Measurements from ENCODE around the gene SPRING1.

Gene SPRING1

GRCh38 chr12:116717466-116718437 lies 20.1 kb downstream of the SPRING1 start:
- Histone ChIP-seq H3K36me3 (peaks cover 66 to 84% (median 72%) of the 10 kb centered on the region in 11 experiments), H3K27ac (peak overlapping the region in 1 of 11 experiments; percentile 2; a peak in 1 of 22 replicates), H3K9me3 (replicated peaks in 1 of 11) (no peaks in the 10 kb centered on the region), H4K20me1 (peaks cover 10 to 64% (median 31%) of the 10 kb centered on the region in 11 experiments; a peak in 18 of 22 replicates), H3K4me3 (no peak overlapping the region), H3K4me1 (peaks cover 20 to 58% (median 53%) of the 10 kb centered on the region in 10 experiments), H3K27me3 (no peaks in the 10 kb centered on the region), H3K4me2 (peak overlapping the region; percentile 46 to 72 (median 64)), H3K9ac (no peak overlapping the region)
- TF ChIP-seq Cebpa-rat (IDR thresholded peaks at IDR 0.05): no peak

GRCh38 chr12:116714175-116714574 lies 23.7 kb downstream of the SPRING1 start:
- peak overlapping the region in 9 of 11 experiments; percentile 41 to 79 (median 72); a peak in 18 of 22 replicates for H3K4me2 ChIP-seq
- TF ChIP-seq Cebpa-rat (IDR thresholded peaks at IDR 0.05): peak in 6 of 11 experiments; percentile 30 to 63 (median 50); a peak in 5 of 22 replicates
- peak overlapping the region in 1 of 11 experiments; percentile 36; a peak in 1 of 22 replicates for H3K9ac ChIP-seq
- H3K4me1 ChIP-seq: peaks cover 35 to 71% (median 62%) of the 10 kb centered on the region in 10 experiments
- H3K9me3 ChIP-seq (replicated peaks in 1 of 11): no peaks in the 10 kb centered on the region
- peaks cover 4 to 36% (median 17%) of the 10 kb centered on the region in 11 experiments; a peak in 15 of 22 replicates for H4K20me1 ChIP-seq
- H3K4me3 ChIP-seq: no peak overlapping the region
- peaks cover 33 to 61% (median 41%) of the 10 kb centered on the region in 11 experiments for H3K36me3 ChIP-seq
- peak overlapping the region in 1 of 11 experiments; percentile 35; a peak in 2 of 22 replicates for H3K27ac ChIP-seq
- H3K27me3 ChIP-seq: peaks cover 16 to 23% (median 20%) of the 10 kb centered on the region in 11 experiments

DNA sequence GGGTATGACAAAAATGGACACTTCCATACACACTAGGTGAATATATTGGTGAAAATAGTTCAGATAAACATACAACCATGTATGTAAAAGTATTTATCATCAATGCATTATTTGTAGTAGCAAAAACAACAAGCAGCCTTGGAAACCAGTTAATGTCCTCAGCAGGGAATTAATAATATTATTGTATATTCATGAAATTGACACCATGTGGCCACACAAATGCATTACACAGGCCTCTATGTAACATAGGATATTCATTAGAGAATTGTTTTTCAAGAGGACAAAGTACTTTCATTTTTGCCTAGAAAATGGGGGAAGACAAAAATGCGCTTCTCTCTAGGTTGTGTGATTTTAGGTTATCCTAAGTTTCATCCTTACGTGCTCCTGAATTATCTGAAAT lies 24.3 kb downstream of the SPRING1 start:
- H3K27me3 ChIP-seq: peaks cover 19 to 27% (median 23%) of the 10 kb centered on the region in 11 experiments

DNA sequence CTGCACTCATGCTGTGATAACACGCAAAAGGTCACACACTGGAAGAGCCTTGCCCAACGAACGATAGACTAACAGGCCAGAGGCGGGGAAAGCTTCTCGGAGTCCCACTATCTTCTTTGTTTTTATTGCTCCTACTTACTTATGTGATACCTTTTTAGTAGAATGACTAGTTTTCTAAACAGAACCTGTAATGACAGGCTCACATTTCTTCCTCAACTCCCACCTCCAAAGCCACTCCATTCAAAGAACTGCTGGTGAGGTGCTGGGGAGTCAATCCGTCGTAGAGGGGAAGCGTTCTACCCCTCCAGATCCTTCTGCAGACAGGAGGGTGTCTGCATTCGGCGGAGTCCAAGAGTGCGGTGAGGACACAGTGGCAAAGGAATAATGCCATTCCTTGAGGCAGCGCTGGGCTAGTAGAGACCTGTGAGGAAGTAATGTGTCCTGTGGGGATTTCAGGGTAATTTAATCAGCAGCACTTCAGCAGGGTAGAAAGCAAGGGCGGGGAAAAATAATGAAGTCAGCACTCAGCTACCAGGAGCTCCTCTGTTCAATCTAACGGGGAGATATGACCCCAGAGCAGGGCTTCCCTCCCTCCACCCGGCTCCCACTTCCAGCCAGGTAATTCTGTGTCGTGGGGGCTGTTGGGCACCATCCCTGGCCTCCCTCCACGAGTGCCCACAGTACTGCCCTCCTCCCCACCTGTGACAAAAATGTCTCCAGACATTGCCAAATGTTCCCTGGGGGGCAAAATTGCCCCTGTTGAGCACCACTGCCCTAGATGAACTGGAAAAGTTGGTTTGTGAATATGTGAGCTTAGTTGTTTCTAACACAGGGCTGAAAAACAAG lies 25.2 kb downstream of the SPRING1 start:
- H3K4me3 ChIP-seq: no peak overlapping the region
- peak overlapping the region in 7 of 11 experiments; percentile 22 to 79 (median 41); a peak in 11 of 22 replicates for H3K4me2 ChIP-seq
- no peak overlapping the region for H3K27ac ChIP-seq
- H3K9ac ChIP-seq: no peak overlapping the region; a peak in 1 of 22 replicates
- peaks cover 28 to 70% (median 61%) of the 10 kb centered on the region in 10 experiments for H3K4me1 ChIP-seq
- peaks cover 19 to 28% (median 23%) of the 10 kb centered on the region in 11 experiments for H3K27me3 ChIP-seq
- H3K36me3 ChIP-seq: peaks cover 28 to 54% (median 36%) of the 10 kb centered on the region in 11 experiments
- no peaks in the 10 kb centered on the region for H3K9me3 ChIP-seq (replicated peaks in 1 of 11)
- no peak for TF ChIP-seq Cebpa-rat (IDR thresholded peaks at IDR 0.05)
- peaks cover 0 to 21% (median 8%) of the 10 kb centered on the region in 11 experiments; a peak in 11 of 22 replicates for H4K20me1 ChIP-seq

More for the DNA sequence above, 24.3 kb downstream of the SPRING1 start:
- Histone ChIP-seq H4K20me1 (peaks cover 0 to 30% (median 11%) of the 10 kb centered on the region in 11 experiments; a peak in 14 of 22 replicates), H3K27ac (no peak overlapping the region), H3K4me3 (no peak overlapping the region), H3K36me3 (peaks cover 33 to 58% (median 41%) of the 10 kb centered on the region in 11 experiments), H3K9me3 (replicated peaks in 1 of 11) (no peaks in the 10 kb centered on the region), H3K4me2 (peak overlapping the region in 5 of 11 experiments; percentile 43 to 79 (median 72); a peak in 10 of 22 replicates), H3K4me1 (peaks cover 35 to 70% (median 62%) of the 10 kb centered on the region in 10 experiments), H3K9ac (no peak overlapping the region)
- TF ChIP-seq Cebpa-rat (IDR thresholded peaks at IDR 0.05): no peak

DNA sequence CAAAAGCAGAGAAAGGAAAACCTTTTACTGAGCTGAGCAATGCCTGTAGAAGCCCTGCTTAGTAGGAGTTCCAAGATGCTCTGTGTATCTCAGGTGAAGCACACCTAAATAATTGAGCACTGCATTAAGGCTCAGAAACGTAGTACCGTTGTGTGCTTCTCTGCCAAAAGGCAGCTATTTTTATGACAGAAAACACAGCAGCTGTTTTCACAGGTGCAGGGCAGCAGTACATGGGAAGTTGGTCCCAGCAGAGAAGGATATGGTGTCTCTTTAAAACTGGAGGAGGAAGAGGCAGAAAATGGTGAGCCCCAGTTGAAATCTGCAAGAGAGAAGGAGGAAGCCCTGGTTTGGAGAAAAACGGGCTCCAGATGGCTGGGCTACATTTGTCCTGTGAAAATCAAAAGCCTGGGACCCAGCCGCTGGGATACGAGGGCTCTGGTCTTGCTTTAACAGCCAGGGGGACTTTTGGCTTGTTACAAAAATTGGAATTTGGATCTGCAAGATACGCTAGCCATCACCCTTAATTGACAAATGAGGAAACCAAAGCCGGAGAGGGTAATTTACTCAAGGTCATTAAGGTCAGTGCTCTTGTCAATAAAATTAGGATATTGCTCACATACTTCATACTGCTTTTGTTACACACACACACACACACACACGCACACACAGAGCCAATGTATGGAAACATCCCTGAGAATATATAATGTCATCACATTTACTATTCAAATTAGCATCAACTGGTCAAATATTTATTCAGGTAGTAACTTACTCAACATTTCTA lies 27.3 kb downstream of the SPRING1 start:
- Histone ChIP-seq H3K36me3 (peaks cover 7 to 33% (median 14%) of the 10 kb centered on the region in 11 experiments; a peak in 21 of 22 replicates), H4K20me1 (peaks cover 0 to 17% (median 2%) of the 10 kb centered on the region in 11 experiments; a peak in 5 of 22 replicates), H3K4me1 (peaks cover 25 to 73% (median 62%) of the 10 kb centered on the region in 10 experiments), H3K27ac (no peak overlapping the region), H3K27me3 (peaks cover 19 to 28% (median 23%) of the 10 kb centered on the region in 11 experiments), H3K4me3 (no peak overlapping the region), H3K4me2 (peak overlapping the region; percentile 0 to 70 (median 43); a peak in 17 of 22 replicates), H3K9me3 (replicated peaks in 1 of 11) (no peaks in the 10 kb centered on the region), H3K9ac (peak overlapping the region in 2 of 11 experiments; percentile 3 to 21; a peak in 2 of 22 replicates)
- no peak for TF ChIP-seq Cebpa-rat (IDR thresholded peaks at IDR 0.05)

- peaks cover 25 to 65% (median 60%) of the 10 kb centered on the region in 10 experiments for H3K4me1 ChIP-seq
- peaks cover 19 to 28% (median 23%) of the 10 kb centered on the region in 11 experiments for H3K27me3 ChIP-seq
- H3K27ac ChIP-seq: no peak overlapping the region
- peaks cover 0 to 25% (median 6%) of the 10 kb centered on the region in 11 experiments; a peak in 11 of 22 replicates for H3K36me3 ChIP-seq
- H3K4me2 ChIP-seq: peak overlapping the region in 8 of 11 experiments; percentile 40 to 84 (median 58); a peak in 8 of 22 replicates
- peaks cover 0 to 9% (median 0%) of the 10 kb centered on the region in 11 experiments; a peak in 4 of 22 replicates for H4K20me1 ChIP-seq
- TF ChIP-seq Cebpa-rat (IDR thresholded peaks at IDR 0.05): no peak
- H3K9ac ChIP-seq: no peak overlapping the region
- H3K9me3 ChIP-seq (replicated peaks in 1 of 11): no peaks in the 10 kb centered on the region
- H3K4me3 ChIP-seq: no peak overlapping the region
Measured at GRCh38 chr12:116709768-116710167, 28.1 kb downstream of the SPRING1 start.

All from BLaER1 treated with 17β-estradiol and CSF1 and Interleukin-3, amounts not matched to agents 10 nM and 100 nM (cell line).